Stimulated activated CD4-positive, alpha-beta T cell treated with anti-CD3 and anti-CD28 coated beads, Interleukin-1b, Interleukin-23, amount 100 ng/mL, for 4 hours (primary cell): ENCODE results near the gene RABL3.
A peak's percentile ranks its signal among the peaks of the same experiment; 100 is the strongest.
"Not testable (repeated sequence)": the region's sequence is repeated elsewhere in the genome, so short reads cannot be mapped to it uniquely, and the experiment has no call there.

ENCODE experiments used
- DNase-seq, 2 donors: peaks; one replicate each; pipeline ENCODE4 v3.0.0-alpha.2; 2020; ENCODE audit warnings: low read depth in 2 of 2

The RABL3 gene, protein sequence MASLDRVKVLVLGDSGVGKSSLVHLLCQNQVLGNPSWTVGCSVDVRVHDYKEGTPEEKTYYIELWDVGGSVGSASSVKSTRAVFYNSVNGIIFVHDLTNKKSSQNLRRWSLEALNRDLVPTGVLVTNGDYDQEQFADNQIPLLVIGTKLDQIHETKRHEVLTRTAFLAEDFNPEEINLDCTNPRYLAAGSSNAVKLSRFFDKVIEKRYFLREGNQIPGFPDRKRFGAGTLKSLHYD

DNA sequence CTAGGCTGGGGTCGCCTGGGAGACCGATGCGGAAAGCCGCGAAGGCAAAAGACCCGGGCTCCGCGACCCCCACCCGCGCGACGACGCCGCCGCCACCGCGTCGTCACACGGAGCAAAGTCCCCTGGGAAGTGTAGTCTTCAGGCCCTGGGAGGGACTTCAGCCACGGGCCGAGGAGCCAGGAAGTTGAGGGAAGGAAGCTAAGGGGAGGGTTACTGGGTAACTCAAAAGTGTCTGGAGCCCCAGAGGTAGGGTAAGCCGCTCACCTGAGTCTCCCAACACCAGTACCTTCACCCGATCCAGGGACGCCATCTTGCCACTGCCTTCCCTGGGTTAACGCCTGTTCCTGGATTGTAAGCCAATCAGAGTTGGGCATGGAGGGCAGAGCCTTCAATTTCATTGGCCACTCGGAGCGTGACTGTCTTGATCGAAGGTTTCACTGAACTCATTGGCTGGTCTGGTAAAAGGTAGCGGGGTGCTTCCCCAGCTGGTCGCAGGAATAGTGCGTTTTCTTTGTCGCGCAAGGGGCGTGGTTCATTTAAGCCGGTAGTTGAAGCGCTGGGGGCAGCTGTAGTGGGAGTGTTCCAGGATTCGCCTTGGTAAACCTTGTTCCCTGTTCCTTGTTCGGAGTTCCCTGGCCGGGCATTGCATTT lies at the start of gene RABL3, which contains the start of gene GTF2E1:
RABL3 (minus strand) TSS at position 319 of the 651 bp plus-strand sequence; CDS start at position 310, 9 bp downstream.
GTF2E1 (plus strand) TSS at position 547 of the 651 bp plus-strand sequence. CDS start 7,809 bp downstream, outside the sequence.
- peak; percentile 84 to 93 for DNase-seq

DNA sequence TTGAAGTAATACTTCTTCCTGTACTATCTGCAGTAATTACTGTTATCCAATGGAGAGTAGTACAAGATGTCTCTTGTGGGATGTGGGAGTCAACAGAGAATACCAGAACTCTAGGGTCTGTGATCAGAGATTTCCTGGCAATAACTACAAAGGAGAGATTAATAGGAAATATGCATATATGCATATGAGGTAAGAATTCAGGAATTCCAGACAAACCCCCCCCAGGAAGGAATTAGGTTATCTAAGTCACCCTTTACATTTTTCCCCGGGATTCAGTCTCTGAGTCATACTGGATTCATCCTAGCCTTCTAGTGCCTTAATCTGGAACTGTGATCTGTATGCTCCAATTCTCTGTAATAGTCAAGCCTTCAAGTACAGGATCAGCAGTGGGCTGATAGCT lies 49.6 kb upstream of the RABL3 start:
- no peak for DNase-seq

DNA sequence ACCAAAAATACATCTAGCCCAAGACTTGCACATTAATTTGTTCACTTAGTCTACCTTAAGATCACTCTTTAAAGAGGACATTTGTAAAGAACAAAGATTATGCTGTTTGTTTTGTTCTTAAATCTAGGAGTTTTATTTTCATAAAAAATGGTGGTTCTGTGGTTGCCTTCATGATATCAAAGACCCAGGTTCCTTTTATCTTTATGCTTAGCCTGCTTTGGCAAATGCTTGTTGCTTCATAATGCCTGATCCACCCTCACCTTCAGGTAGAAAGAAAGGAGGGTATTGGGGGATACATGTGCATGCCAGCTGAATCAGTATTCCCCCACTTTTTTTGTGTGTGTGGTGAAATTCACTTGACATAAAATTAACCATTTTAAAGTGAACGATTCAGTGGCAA lies 48.7 kb upstream of the RABL3 start:
- no peak for DNase-seq

DNA sequence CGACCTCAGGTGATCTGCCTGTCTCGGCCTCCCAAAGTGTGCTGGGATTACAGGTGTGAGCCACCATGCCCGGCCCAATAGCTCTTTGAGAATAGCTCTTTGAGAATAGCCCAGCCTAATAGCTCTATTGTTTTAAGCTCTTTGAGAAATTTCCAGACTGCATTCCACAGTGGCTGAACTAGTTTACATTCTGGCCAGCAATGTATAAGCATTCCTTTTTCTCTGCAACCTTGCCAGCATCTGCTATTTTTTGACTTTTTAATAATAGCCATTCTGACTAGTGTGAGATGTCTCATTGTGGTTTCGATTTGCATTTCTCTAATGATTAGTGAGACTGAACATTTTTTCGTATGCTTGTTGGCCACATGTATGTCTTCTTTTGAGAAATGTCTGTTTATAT lies 43.5 kb upstream of the RABL3 start:
- not testable (repeated sequence) for DNase-seq

DNA sequence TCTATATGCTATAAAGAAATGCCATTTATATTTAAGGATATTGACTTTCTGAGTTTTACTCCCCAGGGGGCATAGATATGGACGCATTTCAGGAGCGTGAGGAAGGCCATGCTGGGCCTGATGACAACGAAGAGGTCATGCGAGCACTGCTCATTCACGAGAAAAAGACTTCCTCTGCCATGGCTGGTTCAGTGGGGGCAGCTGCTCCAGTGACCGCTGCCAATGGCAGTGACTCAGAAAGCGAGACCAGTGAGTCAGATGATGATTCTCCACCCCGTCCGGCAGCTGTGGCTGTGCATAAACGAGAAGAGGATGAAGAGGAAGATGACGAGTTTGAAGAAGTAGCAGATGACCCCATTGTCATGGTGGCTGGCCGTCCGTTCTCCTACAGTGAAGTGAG lies 38.7 kb upstream of the RABL3 start:
- no peak for DNase-seq

DNA sequence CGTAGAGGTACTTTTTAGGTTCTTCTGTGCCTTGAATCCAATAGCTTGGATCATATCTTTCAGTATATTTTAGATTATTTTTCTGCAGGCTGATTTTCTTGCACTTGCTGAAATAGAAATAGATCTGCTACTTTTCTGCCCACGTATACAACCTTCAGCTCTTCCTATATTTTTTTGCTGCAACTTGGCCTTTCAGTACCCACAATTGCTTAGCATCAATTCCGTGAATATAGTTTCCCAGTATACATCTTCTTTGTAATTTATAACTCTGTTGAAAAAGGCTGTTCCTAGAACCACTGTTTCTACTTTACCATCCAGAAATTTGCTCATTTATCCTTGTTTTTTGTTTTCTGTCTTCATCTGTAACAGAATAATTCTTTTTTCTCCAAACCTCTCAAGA lies 36.5 kb upstream of the RABL3 start:
- DNase-seq: no peak

DNA sequence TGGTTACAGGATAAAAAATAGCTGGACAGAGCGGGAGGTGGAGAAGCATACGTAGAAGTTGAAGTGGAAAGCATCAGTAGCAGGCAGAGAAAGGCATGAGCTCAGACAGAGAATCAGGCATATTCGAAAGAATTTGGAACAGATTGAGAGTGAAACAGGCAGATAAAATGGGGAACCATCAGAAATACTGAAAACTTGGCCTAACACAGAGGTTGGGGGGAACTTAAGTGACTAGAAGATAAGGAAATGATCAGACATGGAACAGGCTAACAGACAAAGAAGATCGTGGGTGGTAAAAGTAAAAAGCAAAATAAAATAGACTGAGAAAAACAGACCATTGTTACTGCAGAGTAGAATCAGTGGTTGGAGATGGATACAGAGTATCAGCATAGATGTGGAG lies 33.1 kb upstream of the RABL3 start:
- no peak for DNase-seq

DNA sequence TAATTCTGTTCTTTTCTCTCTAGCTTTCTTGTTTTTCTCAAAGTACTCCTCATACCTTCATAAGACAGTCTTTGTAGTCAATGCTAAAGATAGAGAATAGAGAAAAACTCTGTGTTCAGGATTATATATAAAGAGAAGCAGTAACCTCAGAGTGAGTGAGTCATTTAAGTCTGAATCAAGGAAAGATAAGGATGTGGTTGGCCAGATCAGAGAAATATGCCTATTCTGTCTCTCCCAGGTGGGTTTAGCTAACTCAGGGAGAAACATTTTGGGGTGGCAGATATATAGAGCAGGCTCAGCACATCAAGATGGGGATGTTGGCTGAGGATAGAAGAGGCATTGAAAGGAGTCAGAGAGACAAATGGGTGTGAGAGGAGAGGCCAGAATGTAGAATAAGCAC lies 31.6 kb upstream of the RABL3 start:
- DNase-seq: no peak

DNA sequence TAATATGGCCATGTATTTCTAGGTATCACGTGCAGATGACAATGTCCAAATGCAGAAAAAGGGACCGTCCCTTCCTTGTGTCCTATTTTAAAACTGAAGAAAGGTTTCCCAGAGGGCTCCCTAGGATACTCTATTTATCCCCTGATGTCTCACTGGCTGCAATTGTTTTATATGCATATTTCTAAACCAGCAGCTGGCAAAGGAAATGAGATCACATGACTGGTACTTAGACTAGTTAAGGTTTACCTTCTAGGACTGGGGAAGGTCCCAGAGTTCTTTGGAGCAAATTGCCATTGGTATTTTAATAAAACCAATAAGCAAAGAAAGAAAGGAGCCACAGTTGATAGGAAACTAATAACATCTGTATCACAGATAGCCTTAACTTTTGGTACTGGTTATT lies 29.8 kb upstream of the RABL3 start:
- DNase-seq: no peak

DNA sequence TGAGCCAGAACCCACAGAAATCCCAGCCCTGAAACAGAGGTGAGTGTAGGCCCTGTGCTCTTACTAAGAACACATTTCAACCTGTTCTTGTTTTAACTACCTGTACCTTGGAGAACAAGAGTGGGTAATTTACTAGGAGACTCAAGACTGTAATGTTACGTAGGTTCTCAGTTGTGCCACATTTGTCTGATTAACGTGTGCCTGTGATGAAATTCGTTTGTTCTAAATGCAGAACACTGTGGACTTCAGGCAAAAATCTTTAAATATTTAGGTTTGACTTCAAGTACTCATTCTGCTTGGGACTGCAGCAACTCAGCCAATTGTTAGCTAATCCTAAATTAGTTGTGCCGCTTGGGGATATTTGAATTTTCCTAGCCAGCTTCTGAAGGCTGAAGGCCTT lies 28.6 kb upstream of the RABL3 start:
- DNase-seq: no peak

DNA sequence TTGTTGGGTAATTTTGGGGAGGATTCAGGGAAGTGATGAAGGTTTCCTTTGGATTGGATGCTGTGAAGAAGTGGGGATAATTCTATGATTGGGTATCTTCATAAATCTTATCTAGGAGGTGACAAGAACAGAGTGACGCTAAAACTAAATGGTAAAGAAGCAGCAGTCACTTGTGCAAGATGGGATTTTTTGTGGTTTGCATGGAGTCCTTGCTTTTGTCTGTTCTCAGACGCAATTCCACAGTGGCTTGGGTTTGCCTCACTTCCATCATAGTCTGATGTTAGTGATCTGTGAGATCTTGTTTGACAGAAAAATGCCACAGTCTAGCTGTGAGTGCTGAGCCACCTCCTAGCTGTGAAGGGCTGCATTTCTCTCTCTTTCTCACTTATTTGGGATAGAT lies 27.1 kb upstream of the RABL3 start:
- no peak for DNase-seq

DNA sequence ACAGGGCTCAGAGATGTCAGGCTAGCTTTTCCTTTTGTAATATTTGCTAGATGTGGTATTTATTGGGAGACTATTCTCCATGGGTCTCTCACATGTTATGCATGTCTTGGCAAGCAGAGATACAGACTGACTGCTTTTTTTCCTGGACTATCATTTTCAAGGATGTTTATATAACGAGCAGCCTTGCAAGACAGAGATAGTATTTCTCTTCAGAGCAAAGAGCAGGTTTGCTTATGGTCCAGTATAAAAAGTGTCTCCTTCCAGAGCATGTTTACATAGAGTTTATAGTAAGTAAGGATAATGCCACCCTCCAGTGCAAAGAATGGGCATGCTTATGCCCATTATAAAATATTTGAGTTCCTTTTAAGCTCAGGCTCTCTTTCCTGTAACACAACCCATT lies 24.8 kb upstream of the RABL3 start:
- no peak for DNase-seq

DNA sequence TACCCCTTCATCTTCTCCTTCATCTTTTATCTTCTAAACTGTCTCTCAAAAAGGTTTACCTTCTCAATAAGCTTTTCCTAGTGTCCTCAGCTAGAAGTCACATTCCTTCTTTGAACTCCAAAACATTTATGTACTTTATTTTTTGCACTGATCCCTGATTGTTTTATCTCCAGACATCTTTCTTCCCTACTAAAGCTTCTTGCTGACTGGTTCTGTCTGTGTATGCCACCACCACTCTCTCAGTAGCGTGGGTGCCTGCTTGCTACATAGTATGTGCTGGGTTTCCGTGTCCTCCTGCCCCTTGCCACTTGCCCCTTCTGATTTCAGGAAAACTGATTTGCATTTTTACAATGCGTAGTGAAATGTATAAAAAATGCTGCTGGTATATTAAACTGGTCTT lies 24.3 kb upstream of the RABL3 start:
- no peak for DNase-seq

DNA sequence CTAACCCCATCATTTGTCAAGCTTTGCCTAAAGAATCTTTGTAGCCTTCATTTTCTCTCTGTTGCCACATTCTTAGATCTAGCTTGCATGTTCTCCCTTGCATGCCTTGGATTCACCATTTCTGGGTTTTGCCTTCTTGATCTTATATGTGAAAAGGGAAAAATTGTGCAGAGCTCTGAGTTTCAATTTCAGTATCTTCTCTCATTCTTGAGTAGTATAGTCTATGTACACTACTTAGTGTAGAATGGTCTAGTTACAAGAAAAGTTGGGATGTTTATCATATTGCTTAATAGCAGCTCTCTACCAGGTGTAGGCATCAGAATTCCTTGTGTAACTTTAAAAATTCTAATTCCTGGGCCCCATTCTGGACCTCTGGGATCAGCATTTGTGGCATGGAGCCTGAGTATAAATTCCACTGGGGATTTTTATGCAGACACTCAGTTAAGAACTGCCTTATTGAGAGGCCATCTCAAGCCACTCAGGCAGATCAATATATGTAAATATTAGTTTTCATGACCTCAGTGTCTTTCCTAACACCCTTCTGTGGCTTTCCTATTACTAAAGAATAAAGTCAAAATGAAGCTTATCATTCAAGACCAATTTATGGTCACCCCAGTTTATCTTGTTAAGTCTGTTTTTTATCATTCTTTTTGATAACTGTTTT lies 23.6 kb upstream of the RABL3 start:
- no peak for DNase-seq

DNA sequence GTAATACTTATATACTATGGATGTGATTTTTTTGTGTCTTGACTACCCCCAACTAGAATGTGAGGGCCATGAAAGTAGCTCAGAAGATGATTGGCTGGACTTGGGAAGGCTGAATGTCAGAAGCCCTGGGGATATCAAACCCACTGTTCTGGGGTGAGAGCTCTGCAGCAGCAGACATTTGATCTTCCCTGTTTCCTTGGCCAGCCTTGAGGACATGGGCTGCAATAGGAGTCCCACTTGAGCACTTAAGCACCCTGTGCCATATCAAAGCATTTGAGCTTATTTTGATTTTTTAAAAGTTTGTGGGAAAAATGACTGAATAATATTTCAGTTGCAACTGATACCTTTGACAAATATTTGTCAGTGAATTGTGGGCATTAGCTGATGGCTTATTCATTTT lies 21.9 kb upstream of the RABL3 start:
- DNase-seq: no peak

DNA sequence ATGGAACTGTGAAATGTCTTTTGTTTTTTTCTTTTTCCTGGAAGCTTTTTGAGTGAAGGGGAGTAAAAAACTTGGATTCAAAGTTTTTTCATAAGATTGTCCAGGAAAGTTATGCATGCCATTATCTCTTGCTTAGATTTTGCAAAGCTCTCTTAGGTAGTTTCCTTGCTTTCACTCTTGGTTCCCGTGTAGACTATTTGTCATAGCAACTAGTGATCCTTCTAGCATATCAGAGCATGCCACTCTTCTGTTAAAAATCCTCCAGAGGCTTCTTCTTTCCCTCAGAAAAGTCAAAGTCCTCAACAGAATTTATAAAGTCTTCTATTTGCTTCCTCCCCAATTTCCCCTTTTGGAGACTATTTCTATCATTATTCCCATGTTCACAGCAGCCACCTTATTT lies 21.3 kb upstream of the RABL3 start:
- DNase-seq: no peak

DNA sequence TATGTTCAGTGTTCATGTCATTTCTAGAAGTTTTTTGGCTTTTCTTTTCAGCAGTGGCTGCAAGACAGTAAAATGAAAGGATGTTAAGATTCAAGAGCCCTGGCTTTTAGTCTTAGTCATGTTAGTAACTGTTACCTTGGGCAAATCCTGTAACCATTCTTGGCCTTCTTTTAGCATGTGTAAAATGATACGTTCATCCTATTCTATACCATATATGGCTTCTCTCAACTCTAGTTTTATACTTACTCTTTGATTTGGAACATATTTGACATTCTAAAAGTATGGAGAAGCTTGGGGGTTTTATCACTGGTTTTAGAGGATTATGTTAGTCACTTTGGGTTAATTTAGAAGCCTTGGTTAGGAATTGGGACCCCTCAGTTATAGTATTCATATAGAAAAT lies 20.3 kb upstream of the RABL3 start:
- no peak for DNase-seq

DNA sequence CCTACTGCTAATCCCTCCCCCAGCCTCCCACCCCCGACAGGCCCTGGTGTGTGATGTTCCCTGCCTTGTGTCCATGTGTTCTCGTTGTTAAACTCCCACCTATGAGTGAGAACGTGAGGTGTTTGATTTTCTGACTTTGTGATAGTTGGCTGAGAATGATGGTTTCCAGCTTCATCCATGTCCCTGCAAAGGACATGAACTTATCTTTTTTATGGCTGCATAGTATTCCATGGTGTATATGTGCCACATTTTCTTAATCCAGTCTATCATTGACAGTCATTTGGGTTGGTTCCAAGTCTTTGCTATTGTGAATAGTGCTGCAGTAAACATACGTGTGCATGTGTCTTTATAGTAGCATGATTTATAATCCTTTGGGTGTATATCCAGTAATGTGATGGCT lies 16.2 kb upstream of the RABL3 start:
- not testable (repeated sequence) for DNase-seq

DNA sequence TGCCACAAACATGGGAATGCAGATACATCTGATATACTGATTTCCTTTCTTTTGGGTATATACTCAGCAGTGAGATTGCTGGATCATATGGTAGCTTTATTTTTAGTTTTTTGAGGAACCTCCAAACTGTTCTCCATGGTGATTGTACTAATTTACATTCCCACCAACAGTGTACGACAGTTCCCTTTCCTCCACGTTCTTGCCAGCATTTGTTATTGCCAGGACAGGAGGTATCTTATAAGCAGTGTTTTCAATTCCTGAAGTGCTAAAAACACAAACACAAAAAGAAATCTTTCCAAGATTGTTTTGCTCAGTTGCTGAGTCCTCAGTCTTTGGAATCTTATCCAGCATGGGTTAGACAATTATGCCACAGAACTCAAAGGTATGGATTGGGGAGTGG lies 13.7 kb upstream of the RABL3 start:
- no peak for DNase-seq

DNA sequence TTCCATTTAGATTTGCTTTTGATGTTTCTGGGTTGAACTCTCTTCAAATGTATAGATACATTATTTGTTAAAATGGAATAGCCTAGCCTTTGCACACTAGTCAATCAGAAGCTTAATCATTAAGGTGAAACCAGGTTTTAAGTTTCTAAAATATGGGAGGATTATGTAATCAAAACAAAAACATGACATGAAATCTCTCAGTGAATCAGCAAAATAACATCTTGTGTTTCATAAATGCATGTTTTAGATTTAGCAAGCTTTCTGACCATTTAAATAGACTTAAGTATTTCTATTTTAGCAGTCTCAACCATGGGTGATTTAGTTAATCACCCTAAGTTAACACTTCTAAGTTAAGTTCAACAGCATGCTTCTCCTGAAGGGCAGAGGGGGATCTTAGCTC lies 11.5 kb upstream of the RABL3 start:
- no peak for DNase-seq

DNA sequence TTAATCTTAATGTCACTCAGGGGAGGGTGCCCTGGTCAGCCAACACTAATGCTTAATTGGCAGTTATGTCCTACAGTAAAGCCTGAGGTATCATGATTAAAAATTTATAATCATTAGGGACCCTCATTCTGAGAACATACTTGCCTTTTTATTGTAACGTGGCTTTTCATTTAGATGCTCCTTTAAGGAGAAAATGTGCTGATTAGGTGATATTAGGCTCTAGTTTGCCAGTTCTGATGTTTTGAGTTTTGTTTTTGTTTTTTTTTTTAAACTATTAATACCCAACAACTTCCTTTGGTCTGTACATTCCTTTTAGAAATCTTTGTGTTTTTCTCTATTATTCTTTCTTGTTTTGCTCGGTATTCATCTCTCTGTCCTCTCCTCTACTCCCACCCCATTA lies 10.5 kb upstream of the RABL3 start:
- DNase-seq: no peak

DNA sequence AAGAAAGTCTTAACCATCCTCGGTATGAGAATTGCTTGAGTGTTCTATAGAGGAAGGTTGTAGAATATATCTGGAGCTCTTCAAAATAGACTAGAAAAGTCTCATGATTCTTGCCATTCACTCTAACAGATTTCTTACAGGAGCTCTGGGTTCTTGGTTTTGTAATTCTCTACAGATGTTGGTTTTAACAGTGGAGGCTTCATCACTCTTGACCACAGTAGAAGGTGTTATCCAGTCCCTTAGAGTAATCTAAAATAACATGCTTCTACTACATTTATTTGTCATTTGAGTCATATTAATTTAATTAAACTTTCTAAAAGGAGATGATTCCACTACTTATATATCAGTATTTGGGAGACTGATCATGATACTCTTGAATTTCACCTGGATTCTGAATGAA lies 9.9 kb upstream of the RABL3 start:
- no peak for DNase-seq

DNA sequence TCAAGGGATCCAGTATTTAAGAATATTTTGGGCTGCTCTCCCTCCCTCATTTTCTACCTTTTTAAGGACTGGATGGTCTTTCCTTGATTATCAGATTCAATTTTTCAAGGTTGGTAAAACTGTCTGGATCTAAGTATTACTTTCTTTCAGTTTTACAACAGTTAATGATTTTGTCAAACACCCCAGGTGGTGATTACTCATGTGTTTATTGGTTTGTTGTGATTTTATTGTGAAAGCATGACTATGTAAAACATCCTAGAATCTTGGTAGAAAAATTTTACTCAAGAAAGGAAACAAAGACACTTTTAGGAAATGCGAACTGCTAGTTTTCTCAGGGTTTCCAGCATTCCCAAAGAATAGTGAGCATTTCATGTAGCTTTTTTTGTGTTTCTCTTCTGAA lies 7.5 kb upstream of the RABL3 start:
- DNase-seq: no peak
